ENCODE results near the gene PEX5. TPM values are rescaled to one million over a fixed set of nuclear protein-coding genes. Genes with fewer than 3 reads are reported as not detected.

PEX5 gene
- total and polyA plus RNA-seq, 2 of the 8 experiments (the other 6 are each of a cell fraction or from before 2014, with no cell fraction given): 16.8 to 50.5 TPM

DNA sequence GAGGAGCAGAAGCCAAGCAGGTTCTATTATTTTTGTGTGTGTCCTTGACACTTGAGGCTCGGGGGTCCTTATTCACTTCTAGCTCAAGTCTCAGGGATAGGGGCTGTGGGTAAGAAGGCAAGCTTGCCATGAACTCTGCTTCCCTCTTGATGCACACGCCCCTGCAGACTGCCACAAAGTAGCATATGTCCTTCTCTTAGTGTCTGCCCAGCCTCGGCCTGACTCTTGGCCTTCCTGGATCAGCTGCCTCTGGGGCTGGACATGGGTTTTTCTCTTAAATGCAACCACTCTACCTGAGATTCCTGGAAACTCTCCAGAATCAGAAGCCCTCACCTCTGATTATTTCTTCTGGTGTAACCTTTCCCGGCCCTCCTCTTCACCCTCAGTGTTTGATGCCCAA is 28.2 kb upstream of the PEX5 start (continued):
- TF ChIP-seq, protein P1, sequence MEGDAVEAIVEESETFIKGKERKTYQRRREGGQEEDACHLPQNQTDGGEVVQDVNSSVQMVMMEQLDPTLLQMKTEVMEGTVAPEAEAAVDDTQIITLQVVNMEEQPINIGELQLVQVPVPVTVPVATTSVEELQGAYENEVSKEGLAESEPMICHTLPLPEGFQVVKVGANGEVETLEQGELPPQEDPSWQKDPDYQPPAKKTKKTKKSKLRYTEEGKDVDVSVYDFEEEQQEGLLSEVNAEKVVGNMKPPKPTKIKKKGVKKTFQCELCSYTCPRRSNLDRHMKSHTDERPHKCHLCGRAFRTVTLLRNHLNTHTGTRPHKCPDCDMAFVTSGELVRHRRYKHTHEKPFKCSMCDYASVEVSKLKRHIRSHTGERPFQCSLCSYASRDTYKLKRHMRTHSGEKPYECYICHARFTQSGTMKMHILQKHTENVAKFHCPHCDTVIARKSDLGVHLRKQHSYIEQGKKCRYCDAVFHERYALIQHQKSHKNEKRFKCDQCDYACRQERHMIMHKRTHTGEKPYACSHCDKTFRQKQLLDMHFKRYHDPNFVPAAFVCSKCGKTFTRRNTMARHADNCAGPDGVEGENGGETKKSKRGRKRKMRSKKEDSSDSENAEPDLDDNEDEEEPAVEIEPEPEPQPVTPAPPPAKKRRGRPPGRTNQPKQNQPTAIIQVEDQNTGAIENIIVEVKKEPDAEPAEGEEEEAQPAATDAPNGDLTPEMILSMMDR (IDR thresholded peaks at IDR 0.05; ENCODE audit: control extremely low read depth in 1 of 3, insufficient read depth in 1 of 3, low read depth in 1 of 3, low read length in 3 of 3): no peak
- no peak for TF ChIP-seq POU5F1 (IDR thresholded peaks at IDR 0.05; ENCODE audit: low read depth, low read length)
- TF ChIP-seq, protein P2, sequence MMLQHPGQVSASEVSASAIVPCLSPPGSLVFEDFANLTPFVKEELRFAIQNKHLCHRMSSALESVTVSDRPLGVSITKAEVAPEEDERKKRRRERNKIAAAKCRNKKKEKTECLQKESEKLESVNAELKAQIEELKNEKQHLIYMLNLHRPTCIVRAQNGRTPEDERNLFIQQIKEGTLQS (IDR thresholded peaks at IDR 0.05; ENCODE audit: insufficient read depth, low read depth, low read length): no peak
- no peak for TF ChIP-seq TEAD4 (IDR thresholded peaks at IDR 0.05; ENCODE audit: low read depth, low read length)
- TF ChIP-seq YY1 (IDR thresholded peaks at IDR 0.05; ENCODE audit: low read depth, low read length): no peak
